Activated CD4-positive, CD25-positive, alpha-beta regulatory T cell treated with anti-CD3 and anti-CD28 coated beads, Interleukin-2, amount 50 U/mL, for 24 hours (primary cell): ENCODE measurements around the gene SMAP2.
"Not testable (repeated sequence)": the region's sequence is repeated elsewhere in the genome, so short reads cannot be mapped to it uniquely, and the experiment has no call there.

Experiments used
- ATAC-seq, 2 donors: fragments of 150-1000 bp; cut with Tn5 transposase; one replicate each; pipeline ENCODE4 v1.10.0; 2021; ENCODE audit warnings: mild to moderate bottlenecking in 1 of 2, moderate library complexity in 1 of 2

Gene SMAP2

GRCh38 chr1:40372658-40373322 is 737 bp upstream of the SMAP2 start:
- no peak for ATAC-seq

- no peak for ATAC-seq
These were observed 4.0 kb downstream of the SMAP2 start for GRCh38 chr1:40377512-40377911.

GRCh38 chr1:40379785-40380452 is 6.4 kb downstream of the SMAP2 start:
- no peak for ATAC-seq

GRCh38 chr1:40380817-40381216 is 7.3 kb downstream of the SMAP2 start:
- no peak for ATAC-seq

- peak in 1 of 2 donors; percentile 8 for ATAC-seq
These were observed 8.0 kb downstream of the SMAP2 start for GRCh38 chr1:40381268-40382107.

GRCh38 chr1:40382108-40382460 is 8.6 kb downstream of the SMAP2 start:
- peak in 1 of 2 donors; percentile 2 for ATAC-seq

- ATAC-seq = no peak
These were observed 9.1 kb downstream of the SMAP2 start for GRCh38 chr1:40382601-40383000.

GRCh38 chr1:40383095-40383487 is 9.6 kb downstream of the SMAP2 start:
- ATAC-seq = no peak

- peak; percentile 50 for ATAC-seq
These were observed 10.2 kb downstream of the SMAP2 start for GRCh38 chr1:40383488-40384412.

GRCh38 chr1:40384413-40384762 is 10.9 kb downstream of the SMAP2 start:
- ATAC-seq = no peak

- no peak for ATAC-seq
These were observed 11.4 kb downstream of the SMAP2 start for GRCh38 chr1:40384887-40385286.

- peak; percentile 73 to 78 for ATAC-seq
These were observed 12.2 kb downstream of the SMAP2 start for GRCh38 chr1:40385437-40386358.

GRCh38 chr1:40386359-40386723 is 12.8 kb downstream of the SMAP2 start:
- no peak for ATAC-seq

- ATAC-seq = no peak
These were observed 13.3 kb downstream of the SMAP2 start for GRCh38 chr1:40386796-40387195.

GRCh38 chr1:40387381-40388306 is 14.1 kb downstream of the SMAP2 start:
- not testable (repeated sequence) for ATAC-seq

- ATAC-seq = not testable (repeated sequence)
These were observed 15.2 kb downstream of the SMAP2 start for GRCh38 chr1:40388456-40389321.

- no peak for ATAC-seq
These were observed 15.8 kb downstream of the SMAP2 start for GRCh38 chr1:40389322-40389803.

GRCh38 chr1:40389871-40390560 is 16.5 kb downstream of the SMAP2 start:
- ATAC-seq = no peak

- ATAC-seq = no peak
These were observed 17.3 kb downstream of the SMAP2 start for GRCh38 chr1:40390857-40391256.
